NCI-H146 treated with DMSO at 0.1 percent for 48 hours (cell line): ENCODE measurements around the gene VWA5B1.

Source experiments
- DNase-seq: peaks from one replicate; lab custom pipeline; 2025; ENCODE audit not compliant: unreplicated experiment; lab: John Stamatoyannopoulos, UW

The VWA5B1 gene

DNA sequence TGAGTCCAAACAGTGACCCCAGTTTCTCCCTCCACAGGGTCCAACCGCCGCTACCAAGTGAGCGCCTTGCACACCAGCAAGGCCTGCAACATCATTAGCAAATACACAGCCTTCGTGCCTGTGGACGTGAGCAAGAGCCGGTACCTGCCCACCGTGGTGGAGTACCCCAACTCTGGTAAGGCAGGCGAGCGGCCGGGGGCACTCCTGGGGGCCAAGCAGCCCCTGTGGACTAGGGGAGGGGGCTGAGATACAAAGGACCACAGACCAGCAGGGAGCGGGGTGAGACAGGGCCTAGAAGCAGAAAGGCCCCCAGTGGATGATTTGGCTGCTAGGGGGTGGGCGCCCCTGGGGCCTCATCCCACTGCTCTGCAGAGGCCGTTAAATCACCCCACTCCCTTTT is 54.7 kb downstream of the VWA5B1 start:
- DNase-seq = no peak

DNA sequence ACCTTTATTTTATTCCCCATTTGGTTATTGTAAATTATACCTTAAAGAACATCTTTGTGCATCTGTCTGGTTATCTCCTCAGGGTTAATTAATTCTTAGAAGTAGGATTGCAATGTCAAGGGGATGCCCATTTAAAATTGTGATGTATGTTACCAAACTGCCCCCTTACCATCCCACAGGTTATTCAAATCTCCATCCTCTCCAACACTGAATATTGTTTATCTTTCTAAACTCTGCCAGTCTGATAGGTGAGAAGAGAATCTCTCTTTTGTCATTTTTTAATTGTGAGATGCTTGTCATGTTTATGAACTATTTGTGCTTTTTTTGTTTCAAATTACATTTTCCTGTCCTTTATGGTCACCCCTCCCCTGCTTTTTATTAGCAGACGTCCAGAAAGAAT is 55.8 kb downstream of the VWA5B1 start:
- DNase-seq = no peak

DNA sequence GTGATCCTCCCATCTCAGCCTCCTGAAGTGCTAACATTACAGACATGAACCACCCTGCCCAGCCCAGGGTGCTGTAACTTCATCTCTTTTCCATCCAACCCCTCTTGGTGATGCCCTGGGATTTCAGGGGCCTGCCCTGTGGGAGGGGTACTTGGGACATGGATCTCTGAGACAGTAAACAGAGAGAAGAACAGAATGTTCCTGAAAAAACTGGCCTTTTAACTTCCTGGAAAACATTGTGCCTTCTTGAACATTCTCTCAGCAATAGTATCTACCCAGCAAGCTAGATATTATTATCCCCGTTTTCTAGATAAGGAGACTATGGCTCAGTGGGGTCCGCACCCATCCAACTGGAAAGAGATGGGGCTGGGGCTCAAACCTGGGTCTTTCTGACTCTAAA is 57.0 kb downstream of the VWA5B1 start:
- no peak for DNase-seq

DNA sequence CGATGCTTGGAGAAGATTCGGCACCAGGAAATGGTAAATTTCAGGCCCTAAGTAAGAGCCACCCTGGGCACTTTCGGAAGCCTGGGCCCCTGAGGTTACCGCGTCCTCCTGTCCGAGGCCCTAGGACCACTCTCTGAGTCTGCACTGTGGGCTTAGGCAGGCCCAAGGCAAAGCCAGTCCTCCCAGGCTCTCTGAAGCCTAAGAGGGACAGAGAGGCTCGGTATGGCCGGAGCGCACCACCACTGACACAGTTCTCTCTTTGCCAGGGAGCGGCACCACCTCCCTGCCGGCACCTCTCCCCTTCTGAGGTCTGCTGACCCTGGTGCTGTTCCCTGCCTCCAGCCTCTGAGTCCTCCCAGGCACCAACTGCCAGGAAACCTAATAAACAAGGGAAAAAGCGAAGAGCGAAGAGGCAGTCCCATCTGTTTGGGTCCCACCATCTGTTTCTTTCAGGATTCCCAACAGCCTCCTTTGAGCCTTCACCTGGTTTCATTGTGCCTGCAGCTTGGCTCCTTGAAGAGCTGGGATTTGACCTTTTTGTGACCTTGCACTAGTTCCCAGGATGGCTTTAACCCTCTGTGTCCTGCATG is 57.7 kb downstream of the VWA5B1 start:
- no peak for DNase-seq

DNA sequence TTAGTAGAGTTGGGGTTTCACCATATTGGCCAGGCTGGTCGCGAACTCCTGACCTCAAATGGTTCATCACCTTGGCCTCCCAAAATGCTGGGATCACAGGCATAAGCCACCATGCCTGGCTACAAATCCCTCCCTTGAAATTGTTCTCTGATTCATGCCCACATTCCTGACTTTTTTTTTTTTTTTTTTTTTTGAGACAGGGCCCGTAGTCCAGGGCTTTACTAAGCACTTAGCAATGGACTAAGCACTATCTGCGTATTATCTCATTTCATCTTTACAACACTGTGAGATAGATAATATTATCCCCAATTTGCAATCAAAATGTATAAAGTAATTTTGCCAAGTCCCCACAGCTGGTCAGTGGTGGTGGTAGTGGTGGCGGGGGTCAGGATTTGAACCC is 58.9 kb downstream of the VWA5B1 start:
- no peak for DNase-seq

DNA sequence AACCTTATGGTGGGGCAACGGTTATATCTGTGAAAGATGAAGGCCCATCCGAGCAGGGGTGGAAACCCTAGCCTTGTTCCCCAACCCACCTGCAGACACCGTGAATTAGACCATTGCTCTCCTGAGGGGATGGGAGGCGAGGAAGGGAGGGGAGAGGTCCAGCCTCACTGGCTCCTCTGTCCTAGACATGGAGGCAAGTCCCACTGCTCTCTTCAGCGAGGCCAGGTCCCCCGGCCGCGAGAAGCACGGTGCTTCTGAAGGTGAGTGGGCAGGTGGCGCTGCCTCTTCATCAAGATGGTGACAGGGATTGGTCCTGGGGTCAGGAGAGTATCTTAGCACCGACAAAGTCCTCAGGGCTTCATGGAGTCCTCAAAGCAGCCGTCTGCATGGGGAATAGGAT is 59.3 kb downstream of the VWA5B1 start:
- no peak for DNase-seq

DNA sequence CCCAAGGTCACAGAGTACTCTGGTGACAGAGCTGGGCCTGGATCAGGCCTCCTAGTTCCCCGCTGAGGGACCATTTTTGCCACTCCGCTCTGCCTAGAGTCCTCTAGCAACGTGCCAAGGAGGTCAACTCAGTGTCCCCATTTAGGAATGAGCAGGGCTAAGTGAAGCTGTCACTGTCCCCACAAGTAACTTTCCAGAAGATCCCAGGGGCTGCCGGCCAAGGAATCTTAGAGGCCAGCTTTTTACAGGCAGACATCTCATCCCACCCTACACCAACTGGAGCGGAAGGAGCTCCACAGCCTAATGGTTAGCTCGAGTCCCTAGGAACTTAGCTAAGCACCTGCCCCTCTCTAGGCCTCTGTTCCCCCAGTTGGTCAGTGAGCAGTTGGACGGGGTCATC is 59.7 kb downstream of the VWA5B1 start:
- DNase-seq = no peak

DNA sequence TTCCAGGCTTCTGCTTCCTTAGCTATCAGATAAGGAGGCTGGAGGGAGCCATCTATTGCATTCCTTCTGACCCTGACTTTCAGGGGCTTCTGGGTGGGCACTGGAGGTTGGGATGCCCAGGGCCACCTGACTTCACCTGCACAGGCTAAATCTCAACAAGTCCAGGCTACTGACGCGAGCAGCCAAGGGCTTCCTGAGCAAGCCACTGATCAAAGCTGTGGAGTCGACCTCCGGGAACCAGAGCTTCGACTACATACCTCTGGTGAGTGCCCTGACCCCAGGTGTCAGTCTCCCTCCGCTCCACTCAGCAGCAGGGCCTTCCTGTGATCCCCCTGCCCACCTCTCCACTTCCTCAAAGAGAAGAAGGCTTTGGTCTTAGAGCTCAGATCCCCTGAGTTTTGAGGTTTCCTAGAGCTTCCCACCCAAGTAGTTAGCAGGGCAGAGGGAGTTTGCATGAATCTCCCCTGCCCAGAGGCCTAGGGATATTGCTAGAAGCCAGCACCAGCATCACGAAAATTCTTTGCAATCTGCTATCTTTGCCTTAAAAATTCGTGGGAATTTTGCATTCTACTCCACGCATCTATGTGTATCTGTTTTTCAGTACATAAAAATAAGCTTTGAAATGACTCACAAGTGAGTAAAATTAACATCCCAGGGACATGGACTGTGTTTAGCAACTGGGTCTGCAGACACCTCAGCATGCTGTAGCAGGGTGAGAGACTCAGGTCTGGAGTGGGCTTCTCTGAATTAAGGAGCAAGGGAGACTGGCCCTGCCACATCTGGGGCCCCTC is 61.4 kb downstream of the VWA5B1 start:
- no peak for DNase-seq

DNA sequence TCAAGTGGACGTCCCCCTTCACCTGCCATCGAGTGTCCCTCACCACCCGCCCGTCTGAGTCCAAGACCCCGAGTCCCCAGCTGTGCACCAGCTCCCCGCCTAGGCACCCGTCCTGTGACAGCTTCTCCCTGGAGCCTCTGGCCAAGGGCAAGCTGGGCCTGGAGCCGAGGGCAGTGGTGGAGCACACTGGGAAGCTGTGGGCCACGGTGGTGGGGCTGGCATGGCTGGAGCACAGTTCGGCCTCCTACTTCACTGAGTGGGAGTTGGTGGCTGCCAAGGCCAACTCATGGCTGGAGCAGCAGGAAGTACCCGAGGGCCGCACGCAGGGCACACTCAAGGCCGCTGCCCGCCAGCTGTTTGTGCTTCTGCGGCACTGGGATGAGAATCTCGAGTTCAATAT is 63.2 kb downstream of the VWA5B1 start:
- no peak for DNase-seq

DNA sequence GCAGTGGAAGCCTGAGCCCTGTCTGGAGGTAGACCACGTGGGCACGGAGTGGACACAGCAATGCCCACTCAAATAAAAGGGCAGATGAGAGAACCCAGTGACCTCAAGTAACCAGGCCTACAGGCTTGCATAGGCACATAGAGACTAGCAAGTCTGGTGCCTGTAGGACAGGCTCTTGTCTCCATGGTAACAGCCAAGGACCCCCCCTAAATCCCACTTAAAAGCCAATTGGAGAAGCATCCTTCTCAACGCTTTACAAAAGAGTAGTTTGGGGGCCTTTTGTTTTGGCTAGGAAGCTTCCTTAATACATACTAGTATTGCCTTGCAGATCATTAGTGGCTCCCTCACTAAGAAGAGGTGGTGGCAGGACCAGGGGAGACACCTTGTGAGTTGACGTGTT is 63.9 kb downstream of the VWA5B1 start:
- no peak for DNase-seq

DNA sequence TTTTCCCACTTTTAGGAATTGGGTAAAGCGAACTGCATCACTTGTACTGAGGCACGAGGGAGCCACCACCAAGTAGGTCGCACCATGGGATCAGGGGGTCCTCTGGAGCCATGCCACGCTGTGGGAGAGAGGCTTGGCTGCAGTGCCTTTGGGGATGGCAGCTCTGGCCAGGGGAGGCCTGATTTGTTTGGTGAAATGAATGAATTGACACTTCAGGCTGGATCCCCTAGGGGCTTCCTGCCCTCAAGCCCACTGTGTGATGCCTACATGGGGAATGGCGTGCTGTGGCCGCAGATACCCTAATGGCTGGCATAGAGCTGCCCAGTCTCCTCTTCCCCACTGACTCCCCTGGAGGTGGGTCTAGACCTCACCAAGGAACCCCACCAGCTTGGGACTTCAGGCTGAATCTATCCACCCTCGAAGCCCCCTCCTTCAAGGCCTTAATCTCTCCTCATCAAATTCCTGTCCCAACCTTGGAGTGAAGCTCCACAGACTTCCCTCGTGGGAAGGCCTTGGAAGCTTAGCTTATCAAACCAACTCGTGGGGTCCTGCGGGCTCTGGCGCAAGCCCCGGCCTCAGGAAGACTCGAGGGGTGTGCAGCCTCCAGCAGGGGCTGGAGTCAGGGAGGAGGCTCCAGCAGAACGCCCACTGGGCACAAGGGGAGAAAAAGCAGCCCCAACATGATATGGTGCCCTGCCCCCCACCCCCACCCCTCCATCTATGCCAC is 64.6 kb downstream of the VWA5B1 start:
- no peak for DNase-seq

DNA sequence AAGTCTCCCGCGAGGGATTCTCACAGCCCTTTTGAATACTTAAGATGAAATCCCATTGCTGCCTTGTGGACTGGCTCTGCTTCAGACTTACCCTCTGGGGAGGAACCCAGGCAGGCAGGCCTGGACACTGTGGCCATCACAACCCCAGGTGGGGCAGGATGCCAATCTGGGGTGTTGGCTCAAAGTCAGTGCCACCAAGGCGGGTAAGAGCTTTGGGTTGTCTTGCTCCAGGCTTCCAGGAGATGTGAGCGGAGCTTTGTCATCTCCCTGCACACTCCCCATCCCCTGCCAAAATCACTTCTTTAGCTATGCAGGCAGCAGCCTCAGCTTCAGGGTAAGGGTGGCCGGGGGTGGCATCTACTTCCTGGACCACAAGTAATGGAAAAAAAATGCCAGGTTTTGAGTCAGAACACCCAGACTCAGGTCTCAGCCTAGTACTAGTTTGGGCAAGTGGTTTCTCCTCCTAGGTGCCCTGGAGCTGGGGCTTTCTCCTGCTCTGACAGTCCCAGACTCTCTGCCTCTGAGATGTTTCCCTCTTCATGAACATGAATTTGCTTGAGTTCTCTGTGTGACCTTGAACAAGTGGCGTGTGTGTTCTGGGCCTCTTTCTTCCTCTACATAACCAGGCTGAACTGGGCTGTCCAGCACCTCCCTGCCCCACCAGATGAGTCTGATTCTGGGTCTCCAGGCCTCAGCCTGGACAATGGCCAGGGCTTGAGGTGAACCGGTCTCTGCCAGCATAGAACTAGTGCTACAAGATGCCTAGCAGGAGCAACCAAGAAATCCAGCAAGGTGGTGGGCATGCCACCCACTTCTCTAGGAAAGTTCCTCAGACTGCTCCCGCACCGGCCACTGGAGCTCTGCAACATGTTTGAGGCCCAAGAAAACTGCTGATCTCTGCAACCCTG is 65.4 kb downstream of the VWA5B1 start:
- no peak for DNase-seq

DNA sequence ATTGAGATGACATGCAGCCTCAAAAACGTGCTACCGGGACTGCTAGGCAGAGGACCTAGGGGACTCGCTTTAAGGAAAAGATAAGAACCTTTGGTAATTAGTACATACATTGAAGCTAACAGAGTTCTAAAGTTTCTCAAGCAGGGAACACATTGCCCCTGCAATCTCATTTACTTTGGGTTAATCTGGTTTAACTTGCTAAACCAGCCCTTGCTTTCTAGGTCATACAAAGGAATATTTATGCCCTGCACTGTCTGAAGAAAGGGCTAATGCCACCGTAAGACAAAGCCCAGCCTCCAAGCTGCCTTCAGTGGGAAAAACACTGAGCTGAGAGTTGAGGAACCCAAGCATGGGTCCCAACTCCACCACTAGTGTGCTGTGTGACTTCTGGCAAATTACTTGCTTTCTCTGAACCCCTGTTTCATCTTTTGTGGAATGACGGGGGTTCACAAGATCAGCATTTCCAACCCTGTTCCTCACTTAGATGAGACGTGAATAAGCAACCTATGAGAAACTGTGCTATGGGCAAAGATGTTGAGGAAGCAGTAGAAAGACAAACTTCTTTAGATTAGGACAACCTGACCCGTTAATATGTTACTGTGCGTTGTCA is 66.3 kb downstream of the VWA5B1 start:
- DNase-seq = no peak

DNA sequence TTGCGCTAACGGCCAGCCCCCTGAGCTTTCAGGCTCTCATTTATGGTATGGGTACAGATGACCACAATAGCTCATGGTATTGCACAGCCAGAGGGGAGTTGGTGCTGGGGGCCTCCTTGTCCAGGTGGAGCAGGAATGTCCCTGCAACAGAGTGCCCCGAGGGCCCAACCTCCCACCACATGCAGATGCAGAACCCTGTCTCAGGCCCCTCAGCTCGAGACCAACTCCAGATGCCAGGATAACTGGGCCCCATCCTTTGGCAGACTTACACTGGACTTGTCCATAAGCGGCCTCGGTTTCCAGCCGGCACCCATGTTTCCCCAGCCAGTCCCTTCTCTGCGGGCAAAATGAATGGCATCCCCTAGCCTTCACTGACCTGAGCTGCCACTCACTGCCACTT is 67.1 kb downstream of the VWA5B1 start:
- no peak for DNase-seq

DNA sequence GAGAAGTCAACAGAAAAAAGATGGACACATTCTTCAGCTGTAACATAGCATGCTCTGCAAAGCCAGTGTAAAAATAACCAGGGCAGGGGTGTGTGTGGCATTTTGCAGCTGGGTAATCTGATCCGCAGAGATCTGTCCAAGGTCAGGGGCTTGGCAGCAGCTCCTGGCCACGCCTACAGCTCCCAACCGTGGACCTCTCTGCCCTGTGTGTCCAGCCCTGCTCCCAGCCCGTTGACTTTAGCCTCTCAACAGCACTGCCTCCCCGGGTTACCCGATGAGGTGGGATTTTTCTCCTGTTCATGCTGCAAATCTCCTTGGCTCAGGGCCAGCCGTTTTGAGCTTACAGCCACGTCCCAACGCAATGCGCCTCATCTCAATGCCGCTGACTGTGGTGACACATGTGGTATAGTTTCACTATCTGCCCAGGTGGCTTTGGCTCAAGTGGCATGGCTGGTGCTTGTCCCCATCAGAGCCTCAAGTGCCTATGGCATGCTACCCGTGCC is 68.1 kb downstream of the VWA5B1 start:
- no peak for DNase-seq

DNA sequence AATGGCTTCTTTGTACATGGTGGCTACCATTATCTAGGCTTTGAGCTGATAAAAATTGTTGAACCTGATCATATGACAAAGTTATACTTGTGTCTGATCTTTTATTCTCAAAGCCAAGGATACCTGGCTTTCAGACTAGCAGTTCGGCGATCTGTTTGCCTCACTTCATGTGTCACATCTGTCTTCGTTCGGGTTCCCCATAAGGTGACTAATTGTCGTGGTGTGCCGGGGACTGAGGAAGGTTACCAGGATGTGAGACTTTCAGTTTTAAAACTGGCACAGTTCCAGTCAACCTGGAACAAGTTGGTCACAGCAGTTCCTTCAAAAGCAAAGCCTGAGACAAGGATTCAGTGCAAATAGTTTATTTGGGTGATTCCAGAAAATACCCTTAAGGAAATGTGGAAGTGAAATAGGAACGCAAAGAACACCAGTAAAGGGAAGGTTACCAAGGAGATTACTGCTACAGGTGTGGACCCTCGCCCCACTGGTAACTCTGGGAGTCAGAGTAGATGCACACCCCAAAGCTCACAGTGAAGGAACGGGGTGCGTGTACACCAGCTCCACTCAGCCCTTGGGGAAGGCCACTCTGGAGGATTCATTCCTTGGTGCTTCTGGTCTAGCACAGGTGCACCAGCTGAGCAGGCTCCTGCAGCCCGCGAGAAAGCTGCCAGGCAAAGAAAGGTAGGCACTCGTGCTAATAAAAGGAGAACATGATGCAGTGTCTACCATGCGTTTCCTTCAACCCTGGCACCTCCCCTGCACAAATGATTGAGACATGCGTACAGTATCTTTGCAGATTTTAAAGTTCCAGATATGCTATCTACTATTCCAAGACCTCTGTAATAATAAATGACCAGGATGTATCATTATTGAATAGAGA is 69.0 kb downstream of the VWA5B1 start:
- no peak for DNase-seq

DNA sequence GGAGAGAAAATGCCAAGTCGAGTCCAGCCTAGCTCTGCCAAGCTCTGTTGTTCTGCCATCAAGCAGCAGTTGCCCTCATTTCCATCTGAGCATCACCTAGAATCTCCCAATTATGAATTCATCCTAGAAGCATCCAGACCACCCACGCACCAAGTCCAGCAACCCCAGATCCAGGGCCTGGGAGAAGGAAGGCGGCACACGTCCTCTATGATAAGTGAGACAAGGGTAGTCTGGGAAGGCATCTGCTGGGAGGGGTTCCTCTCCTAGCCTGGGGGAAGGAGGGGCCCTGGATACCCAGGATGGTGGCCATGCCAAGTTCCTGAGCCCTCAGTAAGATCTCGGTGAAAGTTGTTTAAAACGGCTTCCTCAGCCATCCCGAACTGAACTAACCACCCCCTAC is 70.7 kb downstream of the VWA5B1 start:
- DNase-seq = no peak

DNA sequence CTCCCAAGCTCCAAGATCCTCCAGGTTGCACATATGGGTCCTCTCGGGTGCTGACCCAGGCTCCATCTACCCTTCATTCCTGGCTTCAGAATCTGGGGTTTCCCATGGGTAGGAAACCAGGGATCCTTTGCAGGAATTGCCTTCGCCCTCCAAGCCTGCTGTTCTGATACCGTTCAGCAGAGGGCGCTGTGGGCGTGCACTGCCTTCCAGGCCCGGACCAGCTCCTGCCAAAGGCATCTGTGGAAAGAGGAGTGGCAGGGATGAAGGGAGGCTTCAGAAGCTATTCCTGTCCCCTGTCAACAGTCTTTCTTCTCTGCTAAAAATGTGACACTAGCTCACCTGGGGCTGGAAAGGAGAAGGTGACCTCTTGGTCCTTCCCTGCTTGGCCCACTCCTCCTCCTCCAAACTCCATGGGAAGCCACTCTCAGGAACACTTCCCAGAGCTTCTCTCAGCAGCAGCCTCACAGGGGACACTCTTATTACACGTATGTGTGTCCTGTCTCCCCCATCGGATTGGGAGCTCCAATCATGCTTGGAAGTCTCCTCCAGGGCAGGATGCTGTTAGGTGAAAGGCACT is 71.2 kb downstream of the VWA5B1 start:
- DNase-seq = no peak

DNA sequence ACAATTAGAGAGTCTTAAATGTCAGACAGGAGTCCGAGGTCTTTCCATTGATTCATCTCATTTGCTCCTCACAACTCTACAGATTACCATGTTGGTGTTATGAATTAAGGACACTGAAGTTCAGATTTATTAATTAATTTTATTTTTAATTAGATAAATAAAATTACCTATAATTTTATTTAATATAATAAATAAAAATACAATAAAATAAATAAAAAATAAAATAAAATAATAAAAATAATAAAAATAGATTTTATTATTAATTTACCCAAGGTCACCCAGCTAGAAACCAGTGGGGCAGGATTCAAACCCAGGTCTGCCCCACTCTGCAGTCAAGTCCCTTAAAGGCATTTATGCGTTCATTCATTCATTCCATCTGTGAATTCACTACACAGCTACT is 72.2 kb downstream of the VWA5B1 start:
- DNase-seq = no peak
